ENCODE measurements around the gene HPDL. TPM values are rescaled to one million over a fixed set of nuclear protein-coding genes. Genes with fewer than 3 reads are reported as not detected.

Gene HPDL
- total and polyA plus RNA-seq, 2 of the 8 experiments (the other 6 are each of a cell fraction or from before 2014, with no cell fraction given) = 58.5 to 62.7 TPM

GRCh38 chr1:45303520-45304310 is 23.0 kb upstream of the HPDL start:
- POLR2A ChIA-PET (ENCODE audit: partially characterized antibody) = interaction anchor here (0.6 to 9.9 kb wide), 11 partner anchors 9 to 490 kb away, joined by 3 to 194 read pairs (median 5); partner anchors contain the start of genes HECTD3, HPDL, MUTYH and PRDX1
- H3K79me2 ChIP-seq (ENCODE audit: control insufficient read depth in 1 of 2, insufficient read depth in 2 of 2, low read length in 2 of 2) = no peaks in the 10 kb centered on the region; a peak in 1 of 4 replicates
- H3K79me1 ChIP-seq (ENCODE audit: low read depth, low read length) = no peaks in the 10 kb centered on the region
- no peaks in the 10 kb centered on the region for H3K9me3 ChIP-seq (ENCODE audit: insufficient read depth in 2 of 2, low read depth in 1 of 2, low read length in 1 of 2)
- H2BK15ac ChIP-seq (ENCODE audit: low read length) = no peak overlapping the region
- peak overlapping the region; percentile 53 for H2BK12ac ChIP-seq (ENCODE audit: low read depth, low read length)
- peak overlapping the region; percentile 64 to 88 for H3K4me2 ChIP-seq (ENCODE audit: insufficient read depth in 1 of 2, low read depth in 2 of 2, low read length in 2 of 2)
- H3K56ac ChIP-seq (replicated peaks; ENCODE audit: insufficient read length, low read depth, low read length) = peak overlapping the region; percentile 72
- H2BK120ac ChIP-seq (replicated peaks; ENCODE audit: low read depth, low read length) = peak overlapping the region; percentile 4
- 1% methylated on average over 36 of the region's 68 CpGs; no CpG with 5 or more reads in 1 of the 2 experiments for WGBS, 2 experiments (ENCODE audit: extremely low coverage in 1 of 2, insufficient coverage in 1 of 2, insufficient read length in 1 of 2, insufficient replicate concordance in 2 of 2, low coverage in 1 of 2, low lambda C conversion rate in 2 of 2, missing lambda C conversion rate in 1 of 2)
- peaks cover 2% of the 10 kb centered on the region for H3K23me2 ChIP-seq (ENCODE audit: low read depth, low read length)
- no peak overlapping the region for H2BK20ac ChIP-seq (ENCODE audit: low read length)
- H3K18ac ChIP-seq (ENCODE audit: extremely low read depth, low read length) = peak overlapping the region; percentile 98
- H2AK5ac ChIP-seq (ENCODE audit: low read depth, low read length) = no peak overlapping the region; the same call in 1 of the 2 replicates
- H4K20me1 ChIP-seq (replicated peaks in 1 of 2; ENCODE audit: control insufficient read depth in 1 of 2, insufficient read depth in 2 of 2, low read length in 2 of 2) = no peaks in the 10 kb centered on the region
- peaks cover 13 to 24% (median 15%) of the 10 kb centered on the region in 4 experiments for H3K4me1 ChIP-seq (replicated peaks in 1 of 4; ENCODE audit: control insufficient read depth in 3 of 4, insufficient read depth in 4 of 4, low read length in 3 of 4)
- no peak for FAIRE-seq
- H3K23ac ChIP-seq (ENCODE audit: insufficient read length) = no peak overlapping the region
- H4K91ac ChIP-seq (replicated peaks; ENCODE audit: insufficient read length, low read length) = peak overlapping the region; percentile 94
- no peaks in the 10 kb centered on the region for H3K27me3 ChIP-seq (replicated peaks in 1 of 4; ENCODE audit: control insufficient read depth in 3 of 4, extremely low read depth in 1 of 4, insufficient read depth in 3 of 4, low read length in 3 of 4)
- no peaks in the 10 kb centered on the region for H3K36me3 ChIP-seq (ENCODE audit: control insufficient read depth in 2 of 4, insufficient read depth in 4 of 4, low read length in 3 of 4)
- no peak overlapping the region for H2AFZ ChIP-seq (ENCODE audit: low read length)
- H3K4ac ChIP-seq (replicated peaks; ENCODE audit: insufficient read length, low read depth, low read length) = peak overlapping the region; percentile 28
- peak overlapping the region; percentile 95 for H4K5ac ChIP-seq (ENCODE audit: insufficient read length, low read depth, low read length)
- CTCF ChIA-PET (ENCODE audit: partially characterized antibody) = interaction anchor here (0.6 to 19.1 kb wide), 23 partner anchors 9 to 523 kb away, joined by 3 to 424 read pairs (median 3); partner anchors contain the start of genes HECTD3, HPDL, TESK2 and UROD
- peak overlapping the region; percentile 93 for H3K27ac ChIP-seq (ENCODE audit: low read depth, low read length)
- peak overlapping the region; percentile 75 to 93 (median 86) for H3K9ac ChIP-seq (replicated peaks in 1 of 4; ENCODE audit: extremely low read depth in 1 of 4, low read depth in 3 of 4, low read length in 3 of 4)
- H4K8ac ChIP-seq (ENCODE audit: extremely low read depth, insufficient read depth, low read length) = peak overlapping the region; percentile 96; the same call in 1 of the 2 replicates
- peak overlapping the region; percentile 63 to 76 (median 74) for H3K4me3 ChIP-seq (ENCODE audit: extremely low read depth in 1 of 4, insufficient read depth in 2 of 4, low read depth in 3 of 4, low read length in 4 of 4)
- peak; percentile 91 to 94 for DNase-seq (ENCODE audit: low read depth in 1 of 2, low spot score in 2 of 2)
- no peak overlapping the region for H3K14ac ChIP-seq (ENCODE audit: insufficient read length)
- peak overlapping the region; percentile 97 for H2BK5ac ChIP-seq (ENCODE audit: low read depth, low read length)
- TF ChIP-seq RAD21 (IDR thresholded peaks at IDR 0.05 in 1 of 2, conservative IDR thresholded peaks at IDR 0.05 in 1 of 2; ENCODE audit: low read depth in 2 of 2, low read length in 2 of 2) (peak; percentile 58 to 64), CTCF (IDR thresholded peaks at IDR 0.05; ENCODE audit: control extremely low read depth in 1 of 3, insufficient read depth in 1 of 3, low read depth in 1 of 3, low read length in 3 of 3) (peak; percentile 61 to 85 (median 74)), ATF2 (IDR thresholded peaks at IDR 0.05; ENCODE audit: low read length) (peak; percentile 55; the same call in 1 of the 2 replicates), POU5F1 (IDR thresholded peaks at IDR 0.05; ENCODE audit: low read depth, low read length) (no peak), EZH2 (IDR thresholded peaks at IDR 0.05; ENCODE audit: low read depth, low read length, severe bottlenecking) (no peak), CREB1 (IDR thresholded peaks at IDR 0.05) (peak; percentile 89)

All from H1 (cell line).